DMS53 treated with DMSO at 0.1 percent for 48 hours (cell line): Measurements from ENCODE around the gene CDH9.
"Not testable (repeated sequence)": the region's sequence is repeated elsewhere in the genome, so short reads cannot be mapped to it uniquely, and the experiment has no call there.

Experiments used
- DNase-seq: peaks from one replicate; lab custom pipeline; 2025; ENCODE audit not compliant: unreplicated experiment; lab: John Stamatoyannopoulos, UW

CDH9 gene

DNA sequence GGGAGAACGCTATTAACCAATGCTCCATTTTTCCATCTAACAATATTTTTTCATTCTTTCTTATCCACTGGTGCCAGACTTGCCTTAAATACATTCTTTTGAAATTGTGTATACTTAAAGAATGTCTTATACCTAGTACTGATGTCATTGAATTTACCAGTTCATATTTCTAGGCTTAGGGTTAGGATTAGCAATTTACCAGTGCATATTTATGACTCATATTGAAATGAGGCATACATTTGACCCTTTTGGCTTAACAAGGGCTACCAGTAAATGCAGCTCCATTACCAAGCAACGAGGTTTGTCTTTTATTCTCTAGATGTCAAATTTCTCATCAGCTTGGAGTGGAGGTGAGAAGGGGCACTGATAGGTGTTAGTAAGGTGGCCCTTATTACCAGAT lies 89.5 kb downstream of the CDH9 start:
- DNase-seq = no peak

- DNase-seq = no peak
Observed at GRCh38 chr5:26945901-26946300, 92.5 kb downstream of the CDH9 start.

DNA sequence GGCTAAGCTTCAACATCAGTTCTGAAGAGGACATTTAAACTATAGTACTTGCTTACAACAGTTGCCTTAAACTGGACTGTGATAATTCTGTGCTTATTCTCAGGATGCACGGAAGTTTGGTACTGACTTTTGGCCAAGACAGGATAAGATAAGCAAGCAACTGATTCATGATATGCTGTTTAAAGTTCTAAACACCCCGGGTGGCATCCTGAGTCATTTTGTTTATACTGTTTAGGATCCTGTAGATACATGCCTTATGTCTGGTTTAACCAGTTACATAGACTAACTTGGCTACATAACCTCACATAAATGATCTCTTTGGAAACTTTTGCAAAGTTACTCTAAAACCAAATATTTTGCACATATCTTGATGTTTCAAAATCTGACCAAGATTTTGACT lies 95.9 kb downstream of the CDH9 start:
- DNase-seq = no peak

DNA sequence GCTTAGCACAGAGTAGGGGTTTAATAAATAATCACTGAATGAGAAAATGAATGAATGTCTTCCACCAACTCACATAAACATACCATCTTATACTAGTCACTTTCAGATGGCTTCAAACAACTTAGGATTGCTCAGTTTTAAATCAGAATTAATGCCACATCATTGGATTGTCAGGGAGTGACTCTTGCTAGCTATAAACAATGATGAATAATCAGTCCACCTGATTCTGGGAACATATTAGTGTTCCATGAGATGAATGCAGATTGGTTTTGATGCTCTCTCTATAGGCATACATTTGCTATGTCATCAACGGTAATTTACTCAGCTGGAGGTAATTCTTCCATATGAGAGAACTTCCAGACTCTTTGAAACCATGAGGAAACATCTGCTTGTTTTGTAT lies 97.4 kb downstream of the CDH9 start:
- no peak for DNase-seq

- no peak for DNase-seq
Observed at GRCh38 chr5:26932238-26932637, 106.1 kb downstream of the CDH9 start.

DNA sequence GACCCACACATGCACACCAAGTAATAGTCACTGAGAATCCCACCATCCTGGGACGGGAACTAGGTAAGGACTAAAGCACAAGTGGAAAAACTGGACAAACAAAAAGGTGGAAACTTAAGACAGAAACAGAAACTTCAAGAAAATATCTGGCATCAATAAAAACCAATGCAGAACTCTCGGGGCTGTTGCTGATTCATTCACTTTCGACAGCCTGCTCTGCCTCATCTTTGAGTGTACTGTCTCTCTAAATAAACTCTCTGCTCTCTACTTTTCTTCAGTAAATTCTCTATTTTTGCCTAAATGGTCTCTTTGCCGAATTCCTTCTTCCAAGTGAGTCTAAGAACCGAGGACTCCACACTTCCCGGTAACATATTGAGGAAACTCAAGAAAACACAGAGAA lies 116.9 kb downstream of the CDH9 start:
- DNase-seq = no peak

DNA sequence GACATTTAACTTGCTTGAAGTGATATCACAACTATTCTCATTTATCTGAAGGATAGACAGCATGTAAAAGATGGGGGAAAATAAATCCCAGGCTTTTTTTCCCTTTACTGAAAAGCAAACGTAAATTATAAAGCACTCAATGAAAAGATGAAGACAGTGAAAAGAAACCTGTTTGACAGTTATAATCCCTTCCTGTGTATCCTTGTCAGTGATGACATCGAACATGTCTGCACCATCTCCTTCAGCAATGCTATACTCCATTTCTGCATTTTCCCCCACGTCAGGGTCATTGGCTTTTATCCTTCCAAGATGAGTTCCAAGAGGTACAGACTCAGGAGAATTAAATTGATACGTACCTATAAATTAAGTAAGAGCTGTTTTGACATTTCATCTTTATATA lies 134.9 kb downstream of the CDH9 start:
- no peak for DNase-seq

- DNase-seq = no peak
Observed at GRCh38 chr5:26894719-26895263, 143.6 kb downstream of the CDH9 start.

GRCh38 chr5:26893078-26893477 lies 145.3 kb downstream of the CDH9 start:
- no peak for DNase-seq

GRCh38 chr5:26889815-26890214 lies 148.6 kb downstream of the CDH9 start:
- DNase-seq = peak; percentile 20

DNA sequence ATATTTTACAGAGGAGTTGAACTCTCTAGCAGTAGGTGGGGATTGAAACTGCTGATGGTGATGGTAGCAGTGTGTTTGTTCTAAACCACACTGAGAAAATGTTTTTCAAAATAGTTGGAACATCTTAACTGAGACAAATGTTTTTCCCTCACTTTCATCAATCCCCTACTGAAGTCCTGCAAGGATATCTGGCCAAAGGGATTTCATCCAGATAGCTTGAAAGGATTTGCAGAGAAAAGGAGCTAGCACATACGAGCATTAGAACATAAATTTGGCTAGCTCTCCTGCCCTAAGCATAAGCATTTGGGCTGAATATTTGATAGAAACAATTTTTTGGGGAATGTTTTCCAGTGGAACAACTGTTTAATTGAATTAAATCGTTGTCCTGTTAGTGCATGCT lies 153.9 kb downstream of the CDH9 start:
- DNase-seq = no peak

DNA sequence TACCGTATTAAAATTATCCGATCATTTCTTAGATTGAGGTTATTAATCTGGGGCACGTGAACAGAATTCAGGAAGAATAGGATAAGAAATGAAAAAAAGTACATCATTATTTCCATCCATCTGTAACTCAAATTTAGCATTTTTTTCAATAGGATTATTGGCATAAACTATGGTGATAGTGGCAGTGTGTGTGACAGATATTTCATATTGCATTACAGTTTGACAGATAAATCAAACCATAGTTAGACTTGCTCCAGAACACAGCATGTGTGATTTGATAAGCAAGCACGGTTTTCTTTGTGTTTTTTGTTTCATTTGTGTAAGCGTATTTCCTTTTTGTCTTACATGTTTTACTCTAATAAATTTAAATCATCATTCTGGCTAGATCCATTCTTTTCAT lies 155.0 kb downstream of the CDH9 start:
- DNase-seq = no peak

DNA sequence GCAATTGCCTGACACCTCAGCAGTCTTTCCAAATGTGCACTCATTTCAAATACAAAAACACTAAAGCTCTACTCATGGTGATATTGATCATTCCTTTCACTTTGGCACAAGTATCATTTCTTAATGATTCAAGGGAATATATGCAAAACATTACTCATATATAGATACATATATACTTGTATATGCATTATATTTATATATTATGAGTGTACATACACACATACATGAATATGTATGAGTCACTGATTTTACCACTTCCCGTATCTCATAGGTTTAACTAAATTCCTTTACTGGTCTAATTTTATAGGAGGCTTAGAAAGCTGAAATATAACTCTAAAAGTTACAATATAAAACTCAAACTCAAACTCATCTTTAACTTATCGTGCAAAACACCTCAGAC lies 156.5 kb downstream of the CDH9 start:
- no peak for DNase-seq

- DNase-seq = no peak
Observed at GRCh38 chr5:26877154-26877553, 161.2 kb downstream of the CDH9 start.

DNA sequence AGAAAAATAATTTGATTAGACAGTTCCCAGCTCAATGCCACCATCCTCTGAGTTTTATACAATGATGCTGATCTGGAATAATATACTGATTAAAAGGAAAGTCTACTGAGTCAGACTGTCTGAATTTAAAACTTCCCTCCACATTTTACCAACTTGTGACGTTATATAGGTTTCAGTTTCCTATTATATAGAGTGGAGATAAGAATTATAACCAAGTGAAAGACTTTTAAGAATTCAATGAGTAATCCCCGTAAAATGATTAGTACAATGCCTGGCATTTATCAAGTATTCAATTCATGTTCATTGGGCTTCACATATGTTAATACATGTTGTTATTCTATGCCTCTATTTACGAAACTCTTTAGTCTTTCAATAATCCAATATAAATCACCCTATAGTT lies 166.0 kb downstream of the CDH9 start:
- no peak for DNase-seq

GRCh38 chr5:26869781-26870180 lies 168.6 kb downstream of the CDH9 start:
- DNase-seq = no peak

DNA sequence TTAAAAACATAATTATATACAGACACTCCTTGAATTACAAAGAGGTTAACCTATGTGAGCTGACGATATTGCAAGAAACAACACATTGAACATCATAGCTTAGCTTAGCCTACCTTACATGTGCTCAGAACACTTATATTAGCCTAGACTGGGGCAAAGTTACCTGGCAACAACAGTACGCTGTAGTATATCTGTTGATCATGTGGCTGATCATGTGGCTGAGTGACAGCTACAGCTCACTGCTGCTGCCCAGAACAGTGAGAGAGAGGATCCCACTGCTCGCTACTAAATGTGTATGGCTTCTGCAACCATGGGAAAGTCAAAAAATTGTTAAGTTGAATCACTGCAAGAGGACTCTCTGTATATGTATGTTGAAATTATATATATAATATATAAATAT lies 169.9 kb downstream of the CDH9 start:
- no peak for DNase-seq

DNA sequence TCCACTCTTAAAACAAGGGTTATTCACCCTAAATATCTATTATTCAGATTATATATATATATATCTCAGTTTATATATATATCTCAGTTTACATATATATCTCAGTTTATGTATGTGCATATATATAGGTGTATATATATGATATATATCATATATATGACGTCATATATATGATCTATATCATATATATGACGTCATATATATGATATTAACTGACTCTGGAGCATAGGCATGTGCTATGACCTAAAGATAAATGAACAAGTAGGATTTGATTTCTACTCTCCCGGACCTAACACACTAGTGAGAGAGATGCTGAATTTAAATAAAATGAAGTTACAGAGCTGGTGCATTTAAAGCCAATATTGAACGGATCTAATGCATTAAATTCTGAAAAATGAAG lies 174.3 kb downstream of the CDH9 start:
- DNase-seq = no peak

DNA sequence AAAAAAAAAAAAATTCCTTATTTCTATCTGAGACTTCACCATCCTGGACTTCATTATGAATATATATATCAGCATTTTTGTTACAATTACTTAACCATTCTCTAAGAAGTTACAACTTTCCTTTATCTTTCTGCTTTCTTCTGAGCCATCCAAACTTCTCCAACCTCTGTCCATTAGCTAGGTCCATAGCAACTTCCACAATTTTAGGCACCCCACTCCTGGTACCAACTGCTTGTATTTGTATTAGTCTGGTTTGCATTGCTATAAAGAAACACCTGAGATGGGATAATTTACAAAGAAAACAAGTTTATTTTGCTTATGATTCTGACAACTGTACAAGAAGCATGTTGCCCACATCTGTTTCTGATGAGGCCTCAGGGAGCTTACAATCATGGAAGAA lies 182.1 kb downstream of the CDH9 start:
- DNase-seq = no peak

GRCh38 chr5:26852450-26852849 lies 185.9 kb downstream of the CDH9 start:
- not testable (repeated sequence) for DNase-seq

DNA sequence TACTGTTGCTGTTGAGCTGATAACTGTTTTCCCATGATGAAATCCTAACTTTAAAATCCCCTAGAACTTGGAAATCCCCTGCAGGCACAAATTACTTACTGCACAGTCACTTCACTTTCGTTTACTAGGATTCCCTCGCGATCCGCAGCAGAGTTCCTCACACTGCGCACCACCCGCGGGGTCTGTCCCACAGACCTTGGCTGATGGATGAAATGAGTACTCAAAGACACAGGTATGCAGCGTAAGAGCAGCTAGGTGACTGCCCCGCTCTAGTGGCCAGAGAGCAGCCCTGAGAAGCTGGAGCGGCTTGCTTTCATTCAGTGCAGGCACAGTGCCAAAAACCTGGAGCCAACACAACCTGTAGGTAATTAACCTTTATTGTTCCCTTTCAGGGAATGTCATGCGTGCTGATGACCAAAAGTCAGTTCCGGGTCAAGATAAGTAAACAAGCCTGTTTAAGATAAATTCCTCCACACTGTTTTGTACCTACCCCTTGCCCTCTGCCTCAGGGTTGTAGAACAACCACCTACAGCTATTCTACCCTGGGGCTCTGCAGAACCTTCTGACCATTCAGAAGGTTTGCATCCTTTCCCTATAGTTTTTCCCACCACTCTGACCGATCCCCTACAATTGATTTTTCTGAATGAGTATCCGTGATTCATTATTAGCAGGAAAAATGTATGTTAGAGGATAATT lies 191.2 kb downstream of the CDH9 start:
- DNase-seq = peak; percentile 72

DNA sequence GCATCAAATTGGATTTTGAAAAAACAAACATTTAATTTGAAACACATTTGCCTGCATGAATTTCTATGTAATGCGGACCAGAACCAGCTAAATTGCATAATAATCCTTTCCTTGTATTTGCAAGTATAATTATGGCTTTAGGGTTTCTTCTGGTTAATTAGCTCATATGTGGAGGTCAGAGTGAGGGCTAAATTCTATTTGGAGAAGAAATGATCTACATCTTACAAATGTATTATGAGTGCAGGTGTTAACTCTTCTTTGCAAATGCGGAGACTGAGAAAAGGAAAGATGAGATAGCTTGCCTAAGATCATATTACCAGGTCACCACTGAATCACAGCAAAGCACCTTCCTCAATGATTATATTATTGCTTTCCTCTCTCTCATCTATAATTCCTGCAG lies 194.7 kb downstream of the CDH9 start:
- DNase-seq = no peak

GRCh38 chr5:26833596-26833995 lies 204.8 kb downstream of the CDH9 start:
- no peak for DNase-seq
